Measurements from ENCODE around the gene RIOX2. TPM values are rescaled to one million over a fixed set of nuclear protein-coding genes. Genes with fewer than 3 reads are reported as not detected.

RIOX2 gene
- total RNA-seq, 2 donors from 2014 or later: 22.1 to 32.3 TPM

DNA sequence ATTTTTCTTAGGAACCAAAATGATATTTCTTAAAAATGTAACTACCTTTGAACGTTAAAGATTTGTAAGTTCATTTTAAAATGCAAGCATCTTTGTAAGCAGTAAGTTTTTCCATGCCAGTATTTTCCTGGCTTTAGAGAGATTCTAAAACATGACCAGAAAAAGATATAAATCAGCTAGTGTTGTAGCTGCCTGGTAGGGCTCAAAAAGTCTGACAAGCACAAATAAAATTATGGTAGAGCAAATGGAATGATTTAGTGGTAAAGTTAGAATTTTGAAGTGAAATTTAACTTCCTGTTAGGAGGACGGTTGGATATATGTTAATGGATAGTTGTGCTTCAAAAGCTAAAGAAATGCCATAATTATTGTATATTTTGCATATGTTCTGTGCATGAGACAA is 33.2 kb upstream of the RIOX2 start:
- no peaks in the 10 kb centered on the region for H3K36me3 ChIP-seq (replicated peaks in 1 of 2; ENCODE audit: insufficient read depth in 1 of 2, low read depth in 2 of 2)
- H3K4me1 ChIP-seq: no peaks in the 10 kb centered on the region
- DNase-seq: no peak
- no peak overlapping the region for H3K27ac ChIP-seq
- TF ChIP-seq POLR2A (IDR thresholded peaks at IDR 0.05) (no peak), CTCF (IDR thresholded peaks at IDR 0.05) (no peak)
- ATAC-seq: no peak
- no peaks in the 10 kb centered on the region for H3K9me3 ChIP-seq
- no peak overlapping the region for H3K4me3 ChIP-seq
- 70 to 73% methylated on average over 2 of the region's 2 CpGs for WGBS, 2 donors
- H3K27me3 ChIP-seq: no peaks in the 10 kb centered on the region
- intact Hi-C loops (cut with DNase I): no loop called here

GRCh38 chr3:98004721-98005120 is 32.5 kb upstream of the RIOX2 start:
- no peak overlapping the region for H3K4me3 ChIP-seq
- H3K27ac ChIP-seq: no peak overlapping the region
- no peaks in the 10 kb centered on the region for H3K36me3 ChIP-seq (replicated peaks in 1 of 2; ENCODE audit: insufficient read depth in 1 of 2, low read depth in 2 of 2)
- TF ChIP-seq POLR2A (IDR thresholded peaks at IDR 0.05) (no peak), CTCF (IDR thresholded peaks at IDR 0.05) (no peak)
- intact Hi-C loops (cut with DNase I): no loop called here
- WGBS, 2 donors: 66 to 70% methylated on average over 3 of the region's 3 CpGs
- no peaks in the 10 kb centered on the region for H3K27me3 ChIP-seq
- H3K9me3 ChIP-seq: no peaks in the 10 kb centered on the region
- H3K4me1 ChIP-seq: no peaks in the 10 kb centered on the region
- DNase-seq (no peak), ATAC-seq (no peak)

- ATAC-seq: no peak
- no peaks in the 10 kb centered on the region for H3K27me3 ChIP-seq
- H3K4me3 ChIP-seq: no peak overlapping the region
- H3K9me3 ChIP-seq: no peaks in the 10 kb centered on the region
- no peak for TF ChIP-seq CTCF (IDR thresholded peaks at IDR 0.05)
- TF ChIP-seq POLR2A (IDR thresholded peaks at IDR 0.05): no peak
- H3K27ac ChIP-seq: no peak overlapping the region
- H3K36me3 ChIP-seq (replicated peaks in 1 of 2; ENCODE audit: insufficient read depth in 1 of 2, low read depth in 2 of 2): no peaks in the 10 kb centered on the region
- intact Hi-C loops (cut with DNase I): no loop called here
- no peak for DNase-seq
- H3K4me1 ChIP-seq: no peaks in the 10 kb centered on the region
- WGBS, 2 donors: 44 to 54% methylated on average over 2 of the region's 2 CpGs
Observed at GRCh38 chr3:98003306-98003969, 31.2 kb upstream of the RIOX2 start.

DNA sequence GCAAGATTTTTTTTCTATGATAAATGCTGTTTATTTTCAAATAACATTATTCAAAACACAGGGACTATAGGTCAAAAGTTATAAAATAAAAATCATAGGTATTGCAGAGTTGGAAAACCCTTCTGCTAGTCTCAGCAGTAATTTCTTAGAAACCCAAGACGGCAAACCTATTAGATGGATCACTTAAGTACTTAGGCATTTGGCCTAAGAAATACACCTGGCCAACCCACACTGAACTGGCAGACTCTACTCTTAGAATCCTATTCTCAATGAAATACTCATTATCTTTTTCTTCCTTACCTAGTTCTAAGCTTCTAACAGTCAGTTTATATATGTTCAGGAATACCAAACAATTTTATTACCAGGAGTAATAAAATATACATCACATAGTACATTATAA is 30.5 kb upstream of the RIOX2 start:
- Histone ChIP-seq H3K4me1 (no peaks in the 10 kb centered on the region), H3K36me3 (replicated peaks in 1 of 2; ENCODE audit: insufficient read depth in 1 of 2, low read depth in 2 of 2) (no peaks in the 10 kb centered on the region), H3K9me3 (no peaks in the 10 kb centered on the region), H3K4me3 (no peak overlapping the region), H3K27me3 (no peaks in the 10 kb centered on the region), H3K27ac (no peak overlapping the region)
- 85 to 96% methylated on average over 1 of the region's 1 CpG for WGBS, 2 donors
- intact Hi-C loops (cut with DNase I): no loop called here
- DNase-seq (no peak), ATAC-seq (no peak)
- TF ChIP-seq CTCF (IDR thresholded peaks at IDR 0.05) (no peak), POLR2A (IDR thresholded peaks at IDR 0.05) (no peak)

GRCh38 chr3:97999994-98000393 is 27.8 kb upstream of the RIOX2 start:
- Histone ChIP-seq H3K36me3 (replicated peaks in 1 of 2; ENCODE audit: insufficient read depth in 1 of 2, low read depth in 2 of 2) (no peaks in the 10 kb centered on the region), H3K27me3 (no peaks in the 10 kb centered on the region), H3K9me3 (no peaks in the 10 kb centered on the region), H3K4me3 (no peak overlapping the region), H3K4me1 (peaks cover 4% of the 10 kb centered on the region), H3K27ac (no peak overlapping the region)
- intact Hi-C loops (cut with DNase I): no loop called here
- TF ChIP-seq CTCF (IDR thresholded peaks at IDR 0.05) (no peak), POLR2A (IDR thresholded peaks at IDR 0.05) (no peak)
- DNase-seq: no peak
- 9 to 20% methylated on average over 1 of the region's 1 CpG for WGBS, 2 donors
- no peak for ATAC-seq
